ENCODE measurements around the gene CTXN1. TPM values are rescaled to one million over a fixed set of nuclear protein-coding genes. Genes with fewer than 3 reads are reported as not detected.
"Not testable (repeated sequence)": the region's sequence is repeated elsewhere in the genome, so short reads cannot be mapped to it uniquely, and the experiment has no call there.

Gene CTXN1
- total and polyA plus RNA-seq, 12 donors = 1.3 to 17.9 (median 10.6) TPM; not detected in 1

GRCh38 chr19:7919610-7920518 is 6.1 kb downstream of the CTXN1 start, which contains the start of gene SNAPC2:
Gene SNAPC2 (plus strand): TSS chr19:7920338. CDS start chr19:7920367, 29 bp downstream.
- 11 to 52% (median 28%) methylated on average over 14 to 62 of the region's 62 CpGs for WGBS, 4 donors
- Histone ChIP-seq H3K9me3 (replicated peaks in 1 of 3) (no peaks in the 10 kb centered on the region), H3K4me3 (peak within 1 kb of the TSS in 3 of 4 donors; percentile 22 to 96 (median 56)), H3K4me1 (replicated peaks in 1 of 2) (peaks cover 26 to 35% of the 10 kb centered on the region in 2 donors), H3K27me3 (peaks cover 25% of the 10 kb centered on the region), H3K36me3 (replicated peaks in 1 of 2) (peaks cover 0 to 11% of the 10 kb centered on the region in 2 donors), H3K27ac (peak within 1 kb of the TSS; percentile 85 to 97 (median 88))
- TF ChIP-seq CTCF (IDR thresholded peaks at IDR 0.05) (peak in 1 of 6 experiments; percentile 30), POLR2A (IDR thresholded peaks at IDR 0.05) (peak in 1 of 2 donors; percentile 72)
- peak; percentile 95 to 98 (median 97) for DNase-seq
- intact Hi-C loops (cut with DNase I) = no loop called here

- intact Hi-C loops (cut with DNase I) = no loop called here
- peak in 1 of 7 donors; percentile 65 for DNase-seq
Observed at GRCh38 chr19:7918615-7919421, 7.1 kb downstream of the CTXN1 start.

GRCh38 chr19:7918062-7918614 is 7.8 kb downstream of the CTXN1 start:
- intact Hi-C loops (cut with DNase I) = not testable (repeated sequence)
- H3K27ac ChIP-seq = peak overlapping the region in 1 of 5 donors; percentile 68

More at GRCh38 chr19:7918615-7919421, 7.1 kb downstream of the CTXN1 start:
- Histone ChIP-seq H3K27me3 (peaks cover 25% of the 10 kb centered on the region), H3K4me3 (no peak overlapping the region), H3K27ac (no peak overlapping the region), H3K9me3 (replicated peaks in 1 of 3) (no peaks in the 10 kb centered on the region), H3K36me3 (replicated peaks in 1 of 2) (peaks cover 0 to 11% of the 10 kb centered on the region in 2 donors), H3K4me1 (replicated peaks in 1 of 2) (peaks cover 21 to 31% of the 10 kb centered on the region in 2 donors)
- 58 to 69% (median 60%) methylated on average over 27 to 42 of the region's 42 CpGs for WGBS, 4 donors
- TF ChIP-seq CTCF (IDR thresholded peaks at IDR 0.05) (no peak), POLR2A (IDR thresholded peaks at IDR 0.05) (no peak)

GRCh38 chr19:7917267-7918061 is 8.5 kb downstream of the CTXN1 start:
- H3K27ac ChIP-seq = peak overlapping the region in 1 of 5 donors; percentile 68
- H3K9me3 ChIP-seq (replicated peaks in 1 of 3) = no peaks in the 10 kb centered on the region
- TF ChIP-seq POLR2A (IDR thresholded peaks at IDR 0.05) (no peak), CTCF (IDR thresholded peaks at IDR 0.05) (peak; percentile 20 to 50 (median 32))
- peaks cover 21 to 31% of the 10 kb centered on the region in 2 donors for H3K4me1 ChIP-seq (replicated peaks in 1 of 2)
- intact Hi-C loops (cut with DNase I) = no loop called here
- H3K27me3 ChIP-seq = peaks cover 25% of the 10 kb centered on the region
- peak overlapping the region in 1 of 4 donors; percentile 32 for H3K4me3 ChIP-seq
- H3K36me3 ChIP-seq (replicated peaks in 1 of 2) = peaks cover 0 to 13% of the 10 kb centered on the region in 2 donors
- DNase-seq = peak in 2 of 7 donors; percentile 63 to 79
- WGBS, 4 donors = 5 to 13% (median 8%) methylated on average over 4 to 71 of the region's 71 CpGs

More at GRCh38 chr19:7918062-7918614, 7.8 kb downstream of the CTXN1 start:
- H3K36me3 ChIP-seq (replicated peaks in 1 of 2) = peaks cover 0 to 11% of the 10 kb centered on the region in 2 donors
- peaks cover 21 to 31% of the 10 kb centered on the region in 2 donors for H3K4me1 ChIP-seq (replicated peaks in 1 of 2)
- H3K27me3 ChIP-seq = peaks cover 25% of the 10 kb centered on the region
- peak overlapping the region in 1 of 4 donors; percentile 32 for H3K4me3 ChIP-seq
- WGBS, 4 donors = 36 to 53% (median 42%) methylated on average over 29 of the region's 29 CpGs
- DNase-seq = peak in 1 of 7 donors; percentile 56
- H3K9me3 ChIP-seq (replicated peaks in 1 of 3) = not testable (repeated sequence)

Data from adrenal gland (tissue), 12 donors.